ENCODE data around the gene RNU6-8.

GRCh38 chr14:32230181-32230580, 27.1 kb upstream of the RNU6-8 start:
- TF ChIP-seq CTCF (IDR thresholded peaks at IDR 0.05) (no peak), POLR2AphosphoS5 (IDR thresholded peaks at IDR 0.05) (no peak), POLR2A (IDR thresholded peaks at IDR 0.05) (no peak), EP300 (IDR thresholded peaks at IDR 0.05; ENCODE audit: low read depth) (no peak)
